HCT116 (cell line): ENCODE results near the gene NFIB. TPM values are rescaled to one million over a fixed set of nuclear protein-coding genes. Genes with fewer than 3 reads are reported as not detected.

Source experiments
- ATAC-seq: fragments of 200-7000 bp; cut with Tn5 transposase; 2 replicates; pipeline ENCODE4 v1.9.1; 2020; ENCODE audit warnings: mild to moderate bottlenecking, moderate library complexity
- BruUV-seq: library from RNA; stranded (reverse); fragments of 400-500 nt; replicated peaks from 2 replicates; lab custom pipeline; 2021; lab: Mats Ljungman, UMichigan
- CTCF ChIA-PET: fragments of 300-600 bp; sonication (Branson Sonifier 250); formaldehyde crosslinking; loops from one replicate; lab custom pipeline; 2021; ENCODE audit warnings: antibody characterized with exemption; lab: Charles Lee
- POLR2A ChIA-PET: fragments of 300-600, 350-600 bp; sonication (Branson Sonifier 250); formaldehyde crosslinking; loops from one replicate; lab custom pipeline; 2021; ENCODE audit warnings: antibody characterized with exemption; lab: Charles Lee
- RAD21 ChIA-PET, 2 experiments: fragments of 300-600 bp; sonication (Branson Sonifier 250); formaldehyde crosslinking; loops; one replicate each; lab custom pipeline; 2023; ENCODE audit warnings: low total read pairs in 2 of 2; ENCODE audit not compliant: uncharacterized antibody in 2 of 2, unreplicated experiment in 2 of 2, low non-redundant PET in 1 of 2; lab: Charles Lee
- DNase-seq: peaks from one replicate; pipeline ENCODE4 v3.0.0-alpha.2; 2010; ENCODE audit warnings: low read depth, low spot score
- H2AFZ ChIP-seq: fragments of 200-600 bp; shearing (Covaris generic), sonication (generic); 2 replicates; pipeline ENCODE4 v1.6.1; 2017; ENCODE audit warnings: low read depth, mixed run types, mixed read lengths, antibody characterized with exemption, low read length; ENCODE audit not compliant: poor library complexity, severe bottlenecking
- H3K27ac ChIP-seq: 2 replicates; pipeline ENCODE4 v1.5.1; 2012; ENCODE audit warnings: low read depth, low read length
- H3K27me3 ChIP-seq: fragments of 200-600 bp; sonication (generic); 2 replicates; pipeline ENCODE4 v1.6.1; 2016; ENCODE audit warnings: mixed run types, low read length, mixed read lengths; ENCODE audit not compliant: insufficient read depth
- H3K36me3 ChIP-seq, 2 experiments: fragments of 200-500 bp in 1 of 2; fragments of 200-600 bp in 1 of 2; sonication (Bioruptor generic) in 1 of 2; sonication (generic) in 1 of 2; 2 replicates each; pipeline versions ENCODE4 v1.5.1 to v1.6.1; 2014 to 2016; ENCODE audit warnings: low read length in 2 of 2, inconsistent platforms in 1 of 2, mixed read lengths in 1 of 2, mixed run types in 1 of 2; ENCODE audit not compliant: insufficient read depth in 2 of 2, control insufficient read depth in 1 of 2
- H3K4me1 ChIP-seq, 2 experiments: fragments of 200-600 bp in 1 of 2; sonication (generic) in 1 of 2; 2 replicates each; pipeline versions ENCODE4 v1.5.1 to v1.6.1; 2012 to 2017; ENCODE audit warnings: low read length in 2 of 2, inconsistent platforms in 1 of 2, mild to moderate bottlenecking in 1 of 2, mixed read lengths in 1 of 2, mixed run types in 1 of 2, moderate library complexity in 1 of 2; ENCODE audit not compliant: insufficient read depth in 2 of 2, control insufficient read depth in 1 of 2
- H3K4me2 ChIP-seq: fragments of 200-600 bp; sonication (generic); 2 replicates; pipeline ENCODE4 v1.6.1; 2017; ENCODE audit warnings: mixed run types, low read length, mixed read lengths
- H3K4me3 ChIP-seq, 2 experiments: fragments of 200-600 bp in 1 of 2; sonication (generic) in 1 of 2; replicated peaks in 1 of 2; 2 replicates each; pipeline ENCODE4 v1.5.1; 2011 to 2016; ENCODE audit warnings: low read length in 2 of 2, control low read depth in 1 of 2, low read depth in 1 of 2, mild to moderate bottlenecking in 1 of 2, mixed read lengths in 1 of 2, mixed run types in 1 of 2
- H3K79me2 ChIP-seq: fragments of 200-600 bp; sonication (generic); 2 replicates; pipeline ENCODE4 v1.6.1; 2017; ENCODE audit warnings: mild to moderate bottlenecking, mixed run types, low read length, moderate library complexity, mixed read lengths; ENCODE audit not compliant: insufficient read depth
- H3K9ac ChIP-seq: fragments of 200-600 bp; sonication (generic); 2 replicates; pipeline ENCODE4 v1.6.1; 2016; ENCODE audit warnings: low read length, mixed read lengths
- H3K9me2 ChIP-seq: fragments of 200-600 bp; sonication (generic), shearing (Covaris generic); 2 replicates; pipeline ENCODE4 v1.6.1; 2017; ENCODE audit warnings: mixed run types, mild to moderate bottlenecking, moderate library complexity; ENCODE audit not compliant: insufficient read depth
- H3K9me3 ChIP-seq, 2 experiments: fragments of 200-500 bp in 1 of 2; fragments of 200-600 bp in 1 of 2; sonication (Bioruptor generic) in 1 of 2; sonication (generic) in 1 of 2; 2 replicates each; pipeline ENCODE4 v1.6.1; 2014 to 2017; ENCODE audit warnings: low read length in 2 of 2, mixed read lengths in 2 of 2, inconsistent platforms in 1 of 2, low read depth in 1 of 2, mild to moderate bottlenecking in 1 of 2, mixed run types in 1 of 2, moderate library complexity in 1 of 2; ENCODE audit not compliant: control insufficient read depth in 1 of 2, insufficient read depth in 1 of 2
- H4K20me1 ChIP-seq: fragments of 200-600 bp; sonication (generic), shearing (Covaris generic); 2 replicates; pipeline ENCODE4 v1.6.1; 2017; ENCODE audit warnings: mixed run types, mild to moderate bottlenecking, moderate library complexity; ENCODE audit not compliant: insufficient read depth
- CBX3 ChIP-seq: IDR thresholded peaks from 2 replicates; pipeline ENCODE4 v1.6.1; 2012; ENCODE audit warnings: low read depth
- CEBPB ChIP-seq: IDR thresholded peaks from 2 replicates; pipeline ENCODE4 v1.6.1; 2012; ENCODE audit warnings: low read depth
- EZH2 ChIP-seq: fragments of 200-600 bp; sonication (generic); IDR thresholded peaks from 2 replicates; pipeline ENCODE4 v1.6.1; 2017; ENCODE audit warnings: antibody characterized with exemption, mixed run types
- FOSL1 ChIP-seq: IDR thresholded peaks from 2 replicates; pipeline ENCODE4 v1.6.1; 2012; ENCODE audit warnings: low read depth
- JUND ChIP-seq: IDR thresholded peaks from 2 replicates; pipeline ENCODE4 v1.6.1; 2012
- POLR2A ChIP-seq: IDR thresholded peaks from 2 replicates; pipeline ENCODE4 v1.7.0; 2011; ENCODE audit warnings: borderline replicate concordance; ENCODE audit not compliant: insufficient read depth, insufficient read length; ENCODE audit errors: extremely low read depth
- RAD21 ChIP-seq: IDR thresholded peaks from 2 replicates; pipeline ENCODE4 v1.6.1; 2012; ENCODE audit warnings: low read depth, mild to moderate bottlenecking
- SP1 ChIP-seq: IDR thresholded peaks from 2 replicates; pipeline ENCODE4 v1.6.1; 2012; ENCODE audit warnings: low read depth
- SRF ChIP-seq: IDR thresholded peaks from 2 replicates; pipeline ENCODE4 v1.6.1; 2012; ENCODE audit warnings: low read depth
- TCF7L2 ChIP-seq: IDR thresholded peaks from 2 replicates; pipeline ENCODE4 v1.7.0; 2011; ENCODE audit warnings: borderline replicate concordance, inconsistent platforms; ENCODE audit not compliant: insufficient read depth, insufficient read length; ENCODE audit errors: extremely low read depth
- YY1 ChIP-seq: IDR thresholded peaks from 2 replicates; pipeline ENCODE4 v1.6.1; 2011; ENCODE audit warnings: low read length, low read depth, moderate library complexity, mild to moderate bottlenecking; ENCODE audit not compliant: insufficient replicate concordance; ENCODE audit errors: extremely low read depth
- ZFX ChIP-seq: fragments of 450-650 bp; IDR thresholded peaks from 2 replicates; pipeline ENCODE4 v1.6.1; 2017
- intact Hi-C: fragments of 100-400 bp; cut with micrococcal nuclease; formaldehyde crosslinking; loops from 2 replicates; pipeline ENCODE4 v1.10.0; 2022
- total RNA-seq: library from RNA; stranded (reverse); gene quantifications from one replicate; pipeline ENCODE4 v1.2.1, GENCODE V29; 2021; ENCODE audit not compliant: unreplicated experiment
- TF ChIP-seq, protein P1 (sequence below): IDR thresholded peaks from 2 replicates; pipeline ENCODE4 v1.6.1; 2011; ENCODE audit warnings: mild to moderate bottlenecking, low read length, moderate library complexity; ENCODE audit not compliant: insufficient replicate concordance; ENCODE audit errors: extremely low read depth
- TF ChIP-seq, protein P2 (sequence below): IDR thresholded peaks from 2 replicates; pipeline ENCODE4 v1.6.1; 2012; ENCODE audit warnings: low read depth
- TF ChIP-seq, protein P3 (sequence below): IDR thresholded peaks from 2 replicates; pipeline ENCODE4 v1.6.1; 2012

The NFIB gene
- total RNA-seq, 1 experiment from 2014 or later = 6.6 TPM

DNA sequence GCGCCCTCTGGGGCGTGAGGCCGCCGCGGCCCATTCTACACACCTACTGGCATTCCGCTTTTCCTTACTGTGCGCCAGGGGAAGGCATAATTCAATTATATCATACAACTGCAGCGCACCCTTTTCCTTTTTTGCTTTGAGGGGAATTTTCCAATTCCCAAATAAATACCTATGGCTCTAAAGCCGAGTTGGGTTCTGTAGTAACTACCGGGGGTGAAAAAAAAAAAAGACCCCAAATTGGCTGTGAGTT, 34.1 kb upstream of the NFIB start (continued):
- TF ChIP-seq, protein P1, sequence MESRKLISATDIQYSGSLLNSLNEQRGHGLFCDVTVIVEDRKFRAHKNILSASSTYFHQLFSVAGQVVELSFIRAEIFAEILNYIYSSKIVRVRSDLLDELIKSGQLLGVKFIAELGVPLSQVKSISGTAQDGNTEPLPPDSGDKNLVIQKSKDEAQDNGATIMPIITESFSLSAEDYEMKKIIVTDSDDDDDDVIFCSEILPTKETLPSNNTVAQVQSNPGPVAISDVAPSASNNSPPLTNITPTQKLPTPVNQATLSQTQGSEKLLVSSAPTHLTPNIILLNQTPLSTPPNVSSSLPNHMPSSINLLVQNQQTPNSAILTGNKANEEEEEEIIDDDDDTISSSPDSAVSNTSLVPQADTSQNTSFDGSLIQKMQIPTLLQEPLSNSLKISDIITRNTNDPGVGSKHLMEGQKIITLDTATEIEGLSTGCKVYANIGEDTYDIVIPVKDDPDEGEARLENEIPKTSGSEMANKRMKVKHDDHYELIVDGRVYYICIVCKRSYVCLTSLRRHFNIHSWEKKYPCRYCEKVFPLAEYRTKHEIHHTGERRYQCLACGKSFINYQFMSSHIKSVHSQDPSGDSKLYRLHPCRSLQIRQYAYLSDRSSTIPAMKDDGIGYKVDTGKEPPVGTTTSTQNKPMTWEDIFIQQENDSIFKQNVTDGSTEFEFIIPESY = no peak
- TF ChIP-seq, protein P2, sequence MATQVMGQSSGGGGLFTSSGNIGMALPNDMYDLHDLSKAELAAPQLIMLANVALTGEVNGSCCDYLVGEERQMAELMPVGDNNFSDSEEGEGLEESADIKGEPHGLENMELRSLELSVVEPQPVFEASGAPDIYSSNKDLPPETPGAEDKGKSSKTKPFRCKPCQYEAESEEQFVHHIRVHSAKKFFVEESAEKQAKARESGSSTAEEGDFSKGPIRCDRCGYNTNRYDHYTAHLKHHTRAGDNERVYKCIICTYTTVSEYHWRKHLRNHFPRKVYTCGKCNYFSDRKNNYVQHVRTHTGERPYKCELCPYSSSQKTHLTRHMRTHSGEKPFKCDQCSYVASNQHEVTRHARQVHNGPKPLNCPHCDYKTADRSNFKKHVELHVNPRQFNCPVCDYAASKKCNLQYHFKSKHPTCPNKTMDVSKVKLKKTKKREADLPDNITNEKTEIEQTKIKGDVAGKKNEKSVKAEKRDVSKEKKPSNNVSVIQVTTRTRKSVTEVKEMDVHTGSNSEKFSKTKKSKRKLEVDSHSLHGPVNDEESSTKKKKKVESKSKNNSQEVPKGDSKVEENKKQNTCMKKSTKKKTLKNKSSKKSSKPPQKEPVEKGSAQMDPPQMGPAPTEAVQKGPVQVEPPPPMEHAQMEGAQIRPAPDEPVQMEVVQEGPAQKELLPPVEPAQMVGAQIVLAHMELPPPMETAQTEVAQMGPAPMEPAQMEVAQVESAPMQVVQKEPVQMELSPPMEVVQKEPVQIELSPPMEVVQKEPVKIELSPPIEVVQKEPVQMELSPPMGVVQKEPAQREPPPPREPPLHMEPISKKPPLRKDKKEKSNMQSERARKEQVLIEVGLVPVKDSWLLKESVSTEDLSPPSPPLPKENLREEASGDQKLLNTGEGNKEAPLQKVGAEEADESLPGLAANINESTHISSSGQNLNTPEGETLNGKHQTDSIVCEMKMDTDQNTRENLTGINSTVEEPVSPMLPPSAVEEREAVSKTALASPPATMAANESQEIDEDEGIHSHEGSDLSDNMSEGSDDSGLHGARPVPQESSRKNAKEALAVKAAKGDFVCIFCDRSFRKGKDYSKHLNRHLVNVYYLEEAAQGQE = no peak
- TF ChIP-seq JUND (no peak), FOSL1 (no peak)

DNA sequence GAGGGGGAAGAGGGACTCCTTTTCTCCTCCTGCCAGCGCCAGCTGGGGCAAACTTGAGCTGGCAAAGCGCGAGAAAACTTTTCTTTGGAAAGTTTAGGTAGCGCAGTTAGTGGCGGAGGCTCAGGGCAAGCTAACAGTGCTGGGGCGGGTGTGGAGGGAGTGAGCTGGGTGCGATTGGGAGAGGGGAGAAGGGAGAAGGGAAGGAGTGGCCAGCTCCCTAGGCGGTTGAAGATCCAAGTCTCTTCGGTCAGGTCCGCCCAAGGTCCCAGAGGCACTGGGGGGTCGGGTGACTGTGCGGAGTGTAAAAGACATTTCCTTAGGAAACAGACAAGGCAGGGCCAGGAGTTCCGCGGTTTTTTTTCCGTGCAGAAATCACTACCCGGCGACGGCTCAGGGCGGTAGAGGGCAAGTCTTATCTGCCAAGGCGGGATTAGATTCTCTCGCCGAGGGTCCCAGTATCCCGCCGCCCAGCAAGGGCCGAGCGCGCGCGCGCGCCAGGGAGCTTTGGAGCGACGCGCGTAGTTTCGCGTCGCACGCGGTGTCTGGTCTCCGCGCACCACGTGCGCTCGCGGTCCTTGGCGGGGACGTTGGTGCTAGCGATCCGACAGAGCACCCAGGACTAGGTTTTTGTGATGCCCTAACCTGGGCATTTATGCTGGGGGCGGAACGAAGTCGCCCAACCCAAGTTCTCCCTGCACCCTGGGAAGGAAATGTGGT, 33.6 kb upstream of the NFIB start:
- H3K27me3 ChIP-seq = peaks cover 8% of the 10 kb centered on the region; the same call in 1 of the 2 replicates
- no peaks in the 10 kb centered on the region for H3K9me3 ChIP-seq
- intact Hi-C loops = no loop called here
- H3K27ac ChIP-seq = no peak overlapping the region
- TF ChIP-seq POLR2A (no peak), CBX3 (no peak), SP1 (no peak), SRF (no peak), EZH2 (no peak), RAD21 (no peak), YY1 (no peak), TCF7L2 (no peak), FOSL1 (no peak), CEBPB (no peak), ZFX (no peak)
- TF ChIP-seq, protein P2 = no peak
- TF ChIP-seq, protein P3, sequence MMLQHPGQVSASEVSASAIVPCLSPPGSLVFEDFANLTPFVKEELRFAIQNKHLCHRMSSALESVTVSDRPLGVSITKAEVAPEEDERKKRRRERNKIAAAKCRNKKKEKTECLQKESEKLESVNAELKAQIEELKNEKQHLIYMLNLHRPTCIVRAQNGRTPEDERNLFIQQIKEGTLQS = no peak
- no peaks in the 10 kb centered on the region for H3K4me1 ChIP-seq
- no TSS peak for BruUV-seq
- no peak overlapping the region for H2AFZ ChIP-seq
- no peaks in the 10 kb centered on the region for H3K79me2 ChIP-seq
- H3K9ac ChIP-seq = no peak overlapping the region
- no peaks in the 10 kb centered on the region for H4K20me1 ChIP-seq
- H3K4me2 ChIP-seq = no peak overlapping the region
- ChIA-PET POLR2A (no interaction called here), CTCF (no interaction called here), RAD21 (no interaction called here)
- DNase-seq (no peak), ATAC-seq (no peak)
- no peak overlapping the region for H3K4me3 ChIP-seq
- H3K36me3 ChIP-seq = no peaks in the 10 kb centered on the region
- no peaks in the 10 kb centered on the region for H3K9me2 ChIP-seq
